GM18498 (cell line): ENCODE data around the gene SCFD2.

Experiments used
- ATAC-seq: cut with Tn5 transposase; IDR thresholded peaks from one replicate; pipeline ENCODE4 v1.9.1; 2021; ENCODE audit warnings: mild to moderate bottlenecking, moderate library complexity; ENCODE audit not compliant: unreplicated experiment

SCFD2 gene

DNA sequence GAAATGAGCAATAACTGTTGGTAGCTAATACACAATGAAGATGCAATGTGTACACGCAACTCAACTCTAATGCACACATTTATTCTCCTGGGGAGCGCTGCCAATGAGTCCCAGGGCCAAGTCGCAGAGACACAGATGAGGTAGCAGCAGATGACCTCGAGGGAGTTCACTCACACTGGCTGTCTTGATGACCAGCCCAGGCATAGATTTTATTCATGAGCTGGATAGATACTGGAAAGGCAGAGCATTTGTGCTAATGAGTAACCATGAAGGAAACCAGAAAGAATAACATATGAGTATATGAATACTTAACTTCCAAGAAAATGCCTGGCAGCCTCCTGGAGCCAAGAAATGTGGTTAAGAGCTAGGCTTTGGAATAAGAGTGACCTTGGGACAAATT is 461.4 kb downstream of the SCFD2 start:
- ATAC-seq, result no peak

DNA sequence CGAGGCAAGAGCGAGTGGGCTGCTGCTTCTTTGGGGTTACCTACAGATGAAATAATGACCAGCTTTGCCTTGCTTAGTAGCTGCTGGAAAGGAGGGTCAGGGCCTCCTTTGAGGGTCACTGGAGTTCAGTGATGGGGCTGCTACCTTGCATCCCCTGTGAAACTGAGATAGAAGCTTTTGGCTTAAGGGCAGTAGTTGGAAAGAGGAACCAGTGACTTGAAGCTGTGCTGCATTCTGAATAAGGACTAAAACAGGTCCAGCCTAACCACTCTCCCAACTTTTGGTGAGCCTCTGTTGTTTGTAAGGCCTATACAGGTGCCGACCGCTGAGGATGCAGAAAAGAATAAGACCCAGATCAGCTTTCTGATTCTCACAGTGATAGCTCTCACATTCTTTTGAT is 462.6 kb downstream of the SCFD2 start:
- ATAC-seq, result no peak

- ATAC-seq, result no peak
These were observed 471.4 kb downstream of the SCFD2 start for GRCh38 chr4:52894443-52894842.

DNA sequence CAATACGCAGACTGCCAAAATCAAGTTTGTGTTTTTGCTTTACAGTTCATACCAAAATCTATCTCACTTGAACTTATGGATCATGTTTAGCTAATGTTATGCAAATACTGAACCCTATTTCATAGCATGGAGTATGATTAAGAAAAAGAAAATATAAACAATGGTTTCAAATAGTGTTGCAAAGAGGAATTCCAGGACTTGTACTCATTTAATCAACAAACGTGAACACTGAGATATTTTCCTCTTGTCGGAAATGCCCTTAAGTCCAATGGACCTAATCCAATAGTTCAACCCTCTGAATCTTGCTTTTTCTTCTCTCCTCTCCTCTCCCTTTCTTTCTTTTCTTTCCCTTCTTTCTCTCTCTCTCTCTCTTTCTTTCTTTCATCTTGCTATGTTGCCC is 473.0 kb downstream of the SCFD2 start:
- ATAC-seq, result no peak

DNA sequence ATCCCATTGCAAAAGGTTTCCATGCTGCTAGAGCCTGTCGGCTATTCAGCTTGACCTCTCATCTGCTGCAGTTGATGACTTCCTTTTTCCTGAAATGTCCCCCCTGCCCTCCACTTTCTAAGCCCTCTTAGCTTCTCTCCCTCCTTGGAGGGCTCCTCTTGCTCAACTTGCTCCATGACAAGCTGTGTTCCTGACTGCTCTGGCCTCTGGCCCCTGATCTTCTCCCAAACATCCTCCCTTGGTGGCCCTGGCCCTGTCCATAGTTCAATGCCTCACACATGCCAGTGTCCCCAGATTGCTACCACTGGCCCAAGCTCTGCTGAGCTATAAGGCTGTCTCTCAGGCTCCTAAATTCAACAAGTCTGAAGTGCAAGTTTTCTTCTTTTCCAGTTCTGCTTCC is 474.1 kb downstream of the SCFD2 start:
- ATAC-seq, result no peak

- ATAC-seq, result no peak
These were observed 475.4 kb downstream of the SCFD2 start for GRCh38 chr4:52890521-52890791.

DNA sequence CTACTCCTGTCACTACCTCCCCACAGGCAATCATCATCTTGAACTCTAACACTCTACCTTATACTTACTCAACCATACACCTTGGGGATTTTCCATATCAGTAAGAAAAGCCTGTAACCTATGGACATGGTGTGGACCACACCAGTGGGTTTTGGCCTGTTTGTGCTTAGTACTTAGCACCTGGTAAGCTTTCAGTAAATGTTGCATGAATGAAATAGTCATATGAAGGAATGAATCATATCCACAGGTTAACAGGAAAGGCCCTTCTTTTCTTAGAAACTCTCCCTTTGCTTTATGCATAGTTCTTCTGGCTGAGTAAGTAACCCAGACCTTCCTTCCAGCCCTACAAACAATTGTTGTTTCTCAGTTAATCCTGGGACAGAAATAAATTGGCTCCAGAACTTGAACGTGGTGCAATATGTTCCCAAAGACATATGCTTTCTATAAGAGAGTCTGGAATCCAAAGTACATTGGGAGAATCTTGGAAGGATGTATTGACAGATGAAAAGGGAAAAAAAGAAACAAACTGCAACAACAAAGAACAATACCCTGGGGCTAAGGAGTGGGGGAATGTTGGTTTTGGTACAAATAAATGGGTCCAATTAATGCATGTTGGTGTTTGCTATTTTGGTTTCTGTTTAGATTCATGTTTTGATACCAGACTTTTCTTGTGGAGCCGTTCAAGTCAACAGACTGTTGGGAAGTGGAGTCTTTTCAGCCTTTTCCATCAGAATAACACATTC is 475.9 kb downstream of the SCFD2 start:
- no peak for ATAC-seq

DNA sequence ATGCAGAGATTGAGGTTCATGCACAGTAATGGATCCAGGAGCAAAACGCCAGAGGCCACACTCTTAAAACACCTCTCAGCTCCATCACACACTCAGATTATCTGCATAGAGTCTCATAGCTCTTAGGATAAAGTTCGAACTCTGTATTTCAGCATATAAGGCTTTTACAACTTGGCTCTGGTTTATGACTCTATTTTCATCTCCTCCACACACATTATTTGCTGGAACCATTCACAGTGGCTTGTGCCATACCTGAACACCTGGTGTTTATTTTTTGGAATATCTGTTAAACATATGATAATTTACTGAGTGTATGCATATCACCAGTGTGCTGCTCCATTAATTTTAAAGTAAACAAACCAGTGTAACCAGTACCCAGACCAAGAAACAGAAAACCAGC is 476.5 kb downstream of the SCFD2 start:
- no peak for ATAC-seq

DNA sequence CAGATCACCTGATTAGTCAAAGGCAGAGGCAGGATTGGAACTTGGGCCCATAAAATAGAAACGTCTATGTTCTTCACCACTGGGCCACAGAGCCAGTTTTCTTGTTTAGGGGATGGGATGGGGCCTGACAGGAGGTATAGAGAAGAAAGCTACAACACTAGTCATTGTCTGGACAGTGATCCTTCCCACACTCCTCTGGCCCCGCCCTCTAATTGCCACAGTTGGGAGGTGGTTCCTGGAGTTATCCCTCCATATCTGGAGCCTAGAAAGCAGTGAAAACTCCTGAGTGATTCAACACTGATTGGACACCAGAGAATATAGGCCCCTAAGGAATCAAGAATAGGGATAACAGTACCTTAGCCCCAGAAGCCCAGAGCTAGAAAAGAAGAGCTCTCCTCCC is 480.9 kb downstream of the SCFD2 start:
- ATAC-seq, result no peak

DNA sequence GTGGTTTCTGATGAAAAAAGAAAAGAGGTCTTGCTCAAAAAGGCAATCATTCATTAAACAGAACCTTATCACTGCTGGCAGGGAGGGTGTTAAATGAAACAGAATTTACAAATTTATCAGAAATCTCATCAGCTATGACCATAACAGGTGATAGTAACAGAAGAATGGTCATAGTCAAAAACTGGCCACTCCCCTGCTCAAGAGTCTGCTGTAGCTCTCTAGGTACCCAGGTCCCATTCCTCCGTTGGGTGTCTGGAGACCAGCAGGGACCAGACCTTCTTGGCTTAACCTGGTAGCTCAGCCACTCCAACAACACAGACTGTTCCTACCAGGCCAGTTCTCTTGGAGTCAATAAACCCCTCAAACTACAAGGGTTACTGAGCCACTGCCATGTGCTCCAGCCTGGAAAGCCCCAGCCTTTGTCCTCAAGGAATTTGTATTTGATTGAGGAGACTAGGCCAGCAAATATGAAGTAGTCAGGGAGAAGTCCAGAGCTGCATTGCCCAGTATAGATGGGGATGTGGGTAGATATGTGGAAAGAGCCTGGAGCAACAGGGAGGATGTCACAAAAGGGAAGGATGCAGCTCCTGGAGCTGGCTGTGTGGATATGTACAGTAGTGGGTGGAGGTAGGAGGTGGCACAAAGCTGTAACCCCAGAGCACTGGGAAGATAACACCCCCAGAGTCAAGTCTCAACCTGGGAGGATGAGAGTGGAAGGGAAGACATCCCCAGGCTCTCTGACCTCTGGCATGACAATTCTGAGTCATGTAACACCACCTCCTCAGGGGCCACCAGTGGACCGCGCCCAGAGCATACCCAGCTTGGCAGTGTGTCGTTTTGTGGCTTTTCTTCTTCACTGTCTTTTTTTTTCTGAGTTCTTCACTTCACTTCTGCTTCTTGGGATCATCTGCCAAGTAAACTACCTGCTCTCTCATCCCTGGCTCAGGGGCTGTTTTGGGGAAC is 481.9 kb downstream of the SCFD2 start:
- no peak for ATAC-seq

DNA sequence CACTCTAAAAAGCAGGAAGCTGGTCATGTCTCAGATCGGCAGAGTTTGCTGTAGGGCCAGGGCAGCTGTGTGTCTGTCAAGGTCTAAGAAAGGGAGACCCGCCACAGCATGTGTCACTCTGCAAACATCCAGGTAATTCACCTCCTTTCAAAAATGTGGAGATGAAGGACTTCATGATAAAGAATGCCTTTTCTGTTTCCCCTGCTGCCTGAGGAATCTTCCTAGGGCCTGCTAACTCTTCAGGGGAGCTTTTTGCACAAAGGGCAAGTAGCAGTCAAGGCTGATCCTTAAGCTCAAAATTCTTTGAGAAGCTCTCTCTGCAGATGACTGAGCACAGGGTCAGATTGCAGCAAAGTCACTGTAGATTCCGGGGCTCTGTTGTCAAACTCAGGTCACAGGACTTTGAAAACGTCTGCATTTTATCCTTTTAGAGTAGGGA is 482.7 kb downstream of the SCFD2 start:
- no peak for ATAC-seq

GRCh38 chr4:52880994-52881393 is 484.9 kb downstream of the SCFD2 start:
- no peak for ATAC-seq

DNA sequence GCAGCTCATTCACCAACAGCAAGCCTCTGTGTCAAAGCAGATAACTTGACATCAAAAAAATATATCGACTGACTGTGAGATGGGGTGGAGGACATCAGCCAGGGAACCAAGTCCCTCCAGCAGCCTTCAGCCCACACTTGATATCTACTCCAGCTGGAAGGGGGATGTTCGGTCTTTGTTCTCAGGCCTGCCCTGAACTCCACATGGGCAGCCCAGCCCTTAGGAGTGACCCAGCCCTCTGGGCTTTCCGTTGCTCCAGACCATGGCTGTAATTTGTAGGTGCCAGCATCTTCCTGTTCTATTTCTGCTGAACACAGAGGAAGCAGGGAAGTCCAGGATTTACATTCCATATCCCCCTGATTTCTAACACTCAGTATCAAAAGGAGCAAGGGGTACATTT is 486.4 kb downstream of the SCFD2 start:
- no peak for ATAC-seq

GRCh38 chr4:52877694-52878093 is 488.2 kb downstream of the SCFD2 start:
- no peak for ATAC-seq

- no peak for ATAC-seq
These were observed 488.8 kb downstream of the SCFD2 start for GRCh38 chr4:52877036-52877435.

DNA sequence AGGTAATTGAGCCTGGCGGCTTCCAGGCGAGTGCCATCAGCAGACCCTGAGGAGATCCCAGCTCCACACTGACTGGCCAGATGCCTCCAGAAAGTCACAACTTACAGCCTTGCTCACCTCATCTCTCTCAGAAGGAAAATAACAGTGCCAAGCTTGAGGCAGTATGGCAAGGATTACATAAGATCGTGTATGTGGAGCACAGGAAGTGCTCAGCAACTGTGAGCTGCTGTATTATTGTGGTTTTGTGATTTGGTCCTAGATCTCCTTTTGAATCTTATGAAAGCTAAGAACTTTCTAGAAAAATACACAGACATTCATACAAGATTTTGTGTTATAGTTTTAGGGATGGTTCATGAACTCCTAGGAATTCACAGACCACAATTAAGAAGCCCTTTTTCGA is 489.8 kb downstream of the SCFD2 start:
- no peak for ATAC-seq

DNA sequence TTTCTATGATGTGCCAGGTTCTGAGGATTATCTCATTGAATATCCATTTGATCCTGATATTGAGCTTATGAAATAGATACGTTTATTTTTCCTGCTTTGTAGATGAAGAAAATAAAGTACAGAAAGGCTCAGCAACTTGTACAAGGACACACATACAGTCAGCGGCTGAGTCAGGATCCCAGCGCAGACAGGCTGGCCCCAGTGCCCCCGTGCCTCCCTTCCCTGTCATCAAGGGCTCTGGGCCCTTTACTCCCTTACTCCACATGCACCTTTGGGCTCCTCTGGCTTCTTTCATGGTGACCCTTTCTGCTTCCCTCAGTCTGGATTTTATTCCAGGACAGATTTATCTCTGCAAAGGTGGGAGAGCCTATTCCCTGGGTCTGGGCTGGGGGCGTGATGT is 490.9 kb downstream of the SCFD2 start:
- no peak for ATAC-seq

GRCh38 chr4:52873861-52874343 is 492.0 kb downstream of the SCFD2 start:
- ATAC-seq, result no peak

- ATAC-seq, result no peak
These were observed 492.7 kb downstream of the SCFD2 start for GRCh38 chr4:52873191-52873590.

DNA sequence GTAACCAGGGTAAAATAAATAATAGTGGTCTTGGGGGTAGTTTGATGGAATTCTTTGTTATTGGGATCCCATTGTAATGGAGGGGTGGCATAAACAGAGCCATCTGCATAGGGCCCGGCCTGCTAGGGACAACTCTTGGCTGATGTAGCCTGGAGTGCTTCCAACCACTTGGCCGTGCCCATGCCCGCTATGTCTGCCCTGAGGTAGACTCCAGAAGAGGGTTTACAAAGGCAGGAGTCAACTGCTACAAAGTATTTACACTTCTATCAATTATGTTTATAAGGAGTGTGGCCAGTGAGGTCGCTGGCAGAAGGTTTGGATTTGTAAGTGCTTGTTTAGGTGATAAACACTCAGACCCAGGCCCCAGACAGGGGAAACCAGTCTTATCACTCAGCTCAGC is 495.6 kb downstream of the SCFD2 start:
- ATAC-seq, result no peak

- ATAC-seq, result no peak
These were observed 496.2 kb downstream of the SCFD2 start for GRCh38 chr4:52869656-52870055.

DNA sequence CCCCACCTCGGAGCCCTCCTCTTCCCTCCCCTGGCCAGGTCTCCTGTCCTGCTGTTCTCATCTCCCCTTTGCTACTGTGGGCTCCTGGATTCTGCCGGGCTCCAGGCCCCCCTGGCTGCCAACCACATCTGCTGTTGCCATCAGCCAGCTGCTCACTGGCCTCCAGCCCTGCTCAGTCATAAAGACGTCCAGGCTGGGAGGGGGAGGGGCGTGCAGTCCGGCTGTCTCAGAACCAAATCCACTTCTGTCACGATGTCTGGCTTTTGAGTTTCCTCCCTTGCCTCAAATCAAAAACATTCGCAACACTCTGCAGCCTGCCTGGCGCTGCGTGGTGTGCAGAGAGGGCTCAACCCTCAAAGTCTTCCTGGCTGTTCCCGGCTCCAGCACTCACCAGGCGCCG is 496.7 kb downstream of the SCFD2 start:
- no peak for ATAC-seq
